K562 (cell line): ENCODE results near the gene KCNJ5. TPM values are rescaled to one million over a fixed set of nuclear protein-coding genes. Genes with fewer than 3 reads are reported as not detected.

Experiments used
- FOXP1 ChIP-seq: sonication (generic); formaldehyde crosslinking; IDR thresholded peaks from 2 replicates; pipeline ENCODE4 v1.8.0; 2022; ENCODE audit warnings: mild to moderate bottlenecking, missing genetic modification reagents
- KDM2B ChIP-seq: fragments of 250-450 bp; sonication (Bioruptor Pico); IDR thresholded peaks from 2 replicates; pipeline ENCODE4 v1.8.0; 2021; ENCODE audit warnings: mild to moderate bottlenecking, moderate library complexity
- RBM34 ChIP-seq: fragments of 200-400 bp; formaldehyde crosslinking; IDR thresholded peaks from 2 replicates; pipeline ENCODE4 v1.6.1; 2018; ENCODE audit warnings: low read length, borderline replicate concordance; ENCODE audit not compliant: insufficient read depth
- SPI1 ChIP-seq: IDR thresholded peaks from 2 replicates; pipeline ENCODE4 v1.6.1; 2011; ENCODE audit warnings: low read depth, low read length, control low read depth, borderline replicate concordance
- STAG1 ChIP-seq: sonication (generic); formaldehyde crosslinking; IDR thresholded peaks from 2 replicates; pipeline ENCODE4 v1.5.0; 2020; ENCODE audit warnings: missing genetic modification reagents, borderline replicate concordance
- TEAD1 ChIP-seq, 2 experiments: fragments of 450-650 bp in 1 of 2; sonication (generic) in 1 of 2; formaldehyde crosslinking; IDR thresholded peaks; 2 replicates each; pipeline versions ENCODE4 v1.4.0 to v1.8.0; 2020 to 2022; ENCODE audit warnings: mild to moderate bottlenecking in 2 of 2, missing genetic modification reagents in 1 of 2
- ZBTB11 ChIP-seq, 3 experiments: fragments of 200-800 bp in 1 of 3; fragments of 250-450 bp in 1 of 3; fragments of 450-650 bp in 1 of 3; sonication (Bioruptor Pico) in 1 of 3; sonication (Bioruptor generic) in 1 of 3; formaldehyde crosslinking in 1 of 3; IDR thresholded peaks; 2 replicates each; pipeline versions ENCODE4 v1.6.1 to v1.8.0; 2016 to 2022; ENCODE audit warnings: mild to moderate bottlenecking in 2 of 3, missing genetic modification characterization in 2 of 3, missing compliant biosample characterization in 1 of 3, moderate library complexity in 1 of 3
- ZNF239 ChIP-seq: fragments of 250-450 bp; sonication (Bioruptor Pico); IDR thresholded peaks from 2 replicates; pipeline ENCODE4 v1.4.0; 2020; ENCODE audit warnings: mild to moderate bottlenecking
- ZNF316 ChIP-seq: fragments of 450-650 bp; IDR thresholded peaks from 2 replicates; pipeline ENCODE4 v1.6.1; 2016
- polyA plus RNA-seq, 8 experiments: library from polyadenylated mRNA; depleted of rRNA in 4 of 8; stranded (reverse) in 5 of 8; unstranded in 3 of 8; fragments of >200 nt; fragmentation: Nextera tagmentation in 2 of 8; fragmentation: Illumina TruSeq in 1 of 8; extraction: Ambion mirVana in 2 of 8; extraction: Trizol in 1 of 8; gene quantifications; 2 replicates each; pipeline versions ENCODE4 v1.2.1 to v1.2.3, GENCODE V29; 2011 to 2014; ENCODE audit warnings: inconsistent platforms in 1 of 8, missing spikeins in 1 of 8
- total RNA-seq, 7 experiments: library from RNA; depleted of rRNA in 6 of 7; stranded (reverse); fragments of >200 nt in 6 of 7; fragmentation: Illumina TruSeq in 2 of 7; extraction: Trizol in 2 of 7; gene quantifications; 2 replicates each; pipeline versions ENCODE4 v1.2.1 to v1.2.3, GENCODE V29; 2011 to 2021; ENCODE audit warnings: low replicate concordance in 1 of 7

KCNJ5 gene
- total and polyA plus RNA-seq, 9 of the 15 experiments (the other 6 are each of a cell fraction or from before 2014, with no cell fraction given): 0.04 TPM; not detected in 8

GRCh38 chr11:128926000-128926399 is 34.8 kb downstream of the KCNJ5 start (continued):
- TF ChIP-seq ZBTB11 (CRISPR knock-in tag; IDR thresholded peaks at IDR 0.05) (no peak), ZNF239 (CRISPR knock-in tag) (no peak), TEAD1 (CRISPR knock-in tag; IDR thresholded peaks at IDR 0.05) (no peak), STAG1 (CRISPR knock-in tag) (no peak), KDM2B (CRISPR knock-in tag) (no peak), FOXP1 (no peak), SPI1 (no peak), RBM34 (no peak), ZNF316 (no peak)
